NT2/D1 (cell line): ENCODE results near the gene TINCR.

Experiments
- YY1 ChIP-seq: IDR thresholded peaks from 2 replicates; pipeline ENCODE4 v1.6.1; 2011; ENCODE audit not compliant: insufficient read length, insufficient read depth
- ZNF274 ChIP-seq: IDR thresholded peaks from 2 replicates; pipeline ENCODE4 v1.6.1; 2011; ENCODE audit warnings: mild to moderate bottlenecking, low read depth, low read length

- TF ChIP-seq YY1 (no peak), ZNF274 (no peak)
These were observed 7.8 kb upstream of the TINCR start for GRCh38 chr19:5575590-5575989.
